Rectal smooth muscle tissue (tissue), 1 donor: ENCODE results near the gene SNRPA.
"Not testable (repeated sequence)": the region's sequence is repeated elsewhere in the genome, so short reads cannot be mapped to it uniquely, and the experiment has no call there.

ENCODE experiments used
- H3K27ac ChIP-seq: one replicate; pipeline ENCODE4 v1.7.0; 2013; ENCODE audit warnings: low read depth, low read length, inconsistent platforms
- H3K27me3 ChIP-seq: one replicate; pipeline ENCODE4 v1.7.0; 2013; ENCODE audit warnings: low read length; ENCODE audit not compliant: control insufficient read depth, insufficient read depth
- H3K36me3 ChIP-seq: one replicate; pipeline ENCODE4 v1.7.0; 2013; ENCODE audit warnings: low read length; ENCODE audit not compliant: control insufficient read depth, insufficient read depth
- H3K4me1 ChIP-seq: one replicate; pipeline ENCODE4 v1.7.0; 2013; ENCODE audit warnings: low read length; ENCODE audit not compliant: control insufficient read depth, insufficient read depth
- H3K4me3 ChIP-seq: one replicate; pipeline ENCODE4 v1.7.0; 2013; ENCODE audit warnings: low read length
- H3K9ac ChIP-seq: one replicate; pipeline ENCODE4 v1.7.0; 2013; ENCODE audit warnings: low read length

Gene SNRPA

DNA sequence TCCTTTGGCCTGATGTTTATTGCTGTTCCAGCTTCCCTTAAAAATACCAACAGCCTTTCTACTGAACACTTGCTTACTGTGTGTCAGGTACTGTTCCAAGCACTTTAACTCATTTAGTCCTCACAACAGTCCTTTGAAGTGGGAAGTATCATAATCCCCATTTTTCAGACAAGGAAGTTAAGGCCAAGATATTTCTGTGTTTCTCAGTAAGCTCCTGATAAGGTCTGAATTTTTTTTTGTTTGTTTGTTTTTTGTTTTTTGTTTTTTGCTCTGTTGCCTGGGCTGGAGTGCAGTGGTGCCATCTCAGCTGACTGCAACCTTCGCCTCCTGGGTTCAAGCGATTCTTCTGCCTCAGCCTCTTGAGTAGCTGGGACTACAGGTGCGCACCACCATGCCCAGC, 7.5 kb downstream of the SNRPA start:
- H3K27ac ChIP-seq = no peak overlapping the region
- no peaks in the 10 kb centered on the region for H3K27me3 ChIP-seq
- H3K4me1 ChIP-seq = peaks cover 4% of the 10 kb centered on the region
- H3K9ac ChIP-seq = no peak overlapping the region
- no peak overlapping the region for H3K4me3 ChIP-seq
- H3K36me3 ChIP-seq = peaks cover 38% of the 10 kb centered on the region

DNA sequence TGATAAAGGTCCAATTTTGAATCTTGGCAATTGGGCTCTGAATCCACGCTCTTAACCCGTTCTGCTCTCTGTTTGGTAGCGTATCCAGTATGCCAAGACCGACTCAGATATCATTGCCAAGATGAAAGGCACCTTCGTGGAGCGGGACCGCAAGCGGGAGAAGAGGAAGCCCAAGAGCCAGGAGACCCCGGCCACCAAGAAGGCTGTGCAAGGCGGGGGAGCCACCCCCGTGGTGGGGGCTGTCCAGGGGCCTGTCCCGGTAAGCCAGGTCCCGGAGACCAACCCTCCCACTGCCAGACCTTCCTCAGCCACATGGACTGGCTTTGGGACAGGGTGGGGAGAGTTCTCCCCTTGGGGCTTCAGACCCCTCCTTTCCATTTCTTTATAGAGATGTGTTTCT, 8.3 kb downstream of the SNRPA start:
- H3K4me3 ChIP-seq = no peak overlapping the region
- H3K27me3 ChIP-seq = no peaks in the 10 kb centered on the region
- H3K4me1 ChIP-seq = peaks cover 3% of the 10 kb centered on the region
- no peak overlapping the region for H3K9ac ChIP-seq
- peaks cover 47% of the 10 kb centered on the region for H3K36me3 ChIP-seq
- H3K27ac ChIP-seq = no peak overlapping the region

DNA sequence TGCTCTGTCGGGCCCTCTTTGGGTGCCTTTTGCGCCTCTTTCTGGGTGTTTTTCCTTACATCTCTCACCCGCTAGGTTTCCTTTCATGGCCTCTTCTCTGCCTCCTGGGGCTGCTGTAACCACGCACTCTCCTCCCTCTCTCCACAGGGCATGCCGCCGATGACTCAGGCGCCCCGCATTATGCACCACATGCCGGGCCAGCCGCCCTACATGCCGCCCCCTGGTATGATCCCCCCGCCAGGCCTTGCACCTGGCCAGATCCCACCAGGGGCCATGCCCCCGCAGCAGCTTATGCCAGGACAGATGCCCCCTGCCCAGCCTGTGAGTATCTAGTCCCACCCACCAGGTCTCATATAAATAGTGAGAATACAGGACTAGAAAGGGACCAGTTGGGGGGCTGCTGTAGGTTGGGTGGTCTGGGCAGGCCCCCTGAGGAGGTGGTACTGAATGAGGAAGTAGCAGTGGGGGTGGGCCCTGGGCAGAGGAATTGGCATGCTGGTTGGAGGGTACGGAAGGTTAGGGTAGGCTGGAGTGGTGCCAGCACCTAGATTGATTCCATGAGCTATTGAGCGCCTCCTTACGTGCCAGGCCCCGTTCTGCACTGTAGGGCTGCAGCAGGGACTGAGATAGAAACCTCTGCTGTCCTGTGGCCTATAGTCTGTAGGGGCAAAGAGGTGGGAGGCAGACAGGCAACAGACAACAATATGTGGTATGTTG, 11.9 kb downstream of the SNRPA start:
- no peak overlapping the region for H3K4me3 ChIP-seq
- no peak overlapping the region for H3K9ac ChIP-seq
- no peaks in the 10 kb centered on the region for H3K27me3 ChIP-seq
- H3K36me3 ChIP-seq = peaks cover 58% of the 10 kb centered on the region
- no peaks in the 10 kb centered on the region for H3K4me1 ChIP-seq
- no peak overlapping the region for H3K27ac ChIP-seq

DNA sequence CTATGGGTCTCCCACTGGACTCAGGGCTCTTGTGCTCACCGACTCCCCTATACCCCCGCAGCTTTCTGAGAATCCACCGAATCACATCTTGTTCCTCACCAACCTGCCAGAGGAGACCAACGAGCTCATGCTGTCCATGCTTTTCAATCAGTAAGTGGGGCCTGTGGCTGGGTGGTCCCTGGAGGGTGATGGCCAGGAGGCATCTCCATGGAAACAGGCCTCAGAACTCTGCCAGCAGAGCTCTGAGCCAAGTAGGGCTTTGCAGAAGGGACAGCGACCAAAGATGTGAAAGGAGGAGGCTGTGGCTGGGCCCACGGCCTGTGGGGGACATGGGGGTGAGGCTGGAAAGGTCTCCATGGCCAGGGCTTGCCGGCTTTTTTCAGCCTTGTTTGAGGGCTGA, 12.5 kb downstream of the SNRPA start:
- H3K9ac ChIP-seq = no peak overlapping the region
- no peaks in the 10 kb centered on the region for H3K27me3 ChIP-seq
- peaks cover 53% of the 10 kb centered on the region for H3K36me3 ChIP-seq

DNA sequence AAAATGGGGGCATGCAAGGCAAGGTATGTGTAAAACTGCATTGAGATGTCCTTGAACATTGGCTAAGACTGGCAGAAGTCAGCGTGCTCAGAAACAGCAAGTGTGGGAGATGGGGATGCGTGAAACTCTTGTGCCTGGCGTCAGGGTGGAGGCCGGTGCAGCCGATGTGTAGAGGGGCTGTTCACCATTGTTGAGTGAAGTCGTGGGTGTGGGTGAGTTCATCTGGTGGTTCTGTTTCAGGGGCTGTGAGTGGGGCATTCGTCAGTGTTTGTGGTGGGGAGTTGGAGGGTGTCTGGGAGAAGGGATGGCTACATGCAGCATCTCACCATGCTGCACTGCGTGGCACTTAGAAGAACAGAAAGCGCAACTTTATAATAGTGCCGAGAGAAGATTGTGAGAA, 13.0 kb downstream of the SNRPA start:
- no peaks in the 10 kb centered on the region for H3K4me1 ChIP-seq
- H3K27me3 ChIP-seq = no peaks in the 10 kb centered on the region
- no peak overlapping the region for H3K9ac ChIP-seq
- no peak overlapping the region for H3K4me3 ChIP-seq
- peaks cover 52% of the 10 kb centered on the region for H3K36me3 ChIP-seq
- no peak overlapping the region for H3K27ac ChIP-seq

More for the DNA sequence above, 12.5 kb downstream of the SNRPA start:
- Histone ChIP-seq H3K27ac (no peak overlapping the region), H3K4me3 (no peak overlapping the region), H3K4me1 (no peaks in the 10 kb centered on the region)

DNA sequence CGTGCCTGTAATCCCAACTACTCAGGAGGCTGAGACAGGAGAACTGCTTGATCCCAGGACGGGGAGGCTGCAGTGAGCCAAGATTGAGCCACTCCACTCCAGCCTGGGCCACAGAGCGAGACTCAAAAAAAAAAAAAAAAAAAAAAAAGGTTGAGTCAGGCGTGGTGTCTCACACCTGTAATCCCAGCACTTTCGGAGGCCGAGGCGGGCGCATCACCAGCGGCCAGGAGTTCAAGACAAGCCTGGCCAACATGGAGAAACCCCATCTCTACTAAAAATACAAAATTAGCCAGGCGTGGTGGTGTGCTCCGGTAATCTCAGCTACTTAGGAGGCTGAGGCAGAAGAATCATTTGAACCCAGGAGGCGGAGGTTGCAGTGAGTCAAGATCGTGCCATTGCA, 15.4 kb downstream of the SNRPA start:
- H3K27me3 ChIP-seq, H3K4me1 ChIP-seq, H3K27ac ChIP-seq, H3K4me3 ChIP-seq, H3K9ac ChIP-seq: not testable (repeated sequence)
- H3K36me3 ChIP-seq = peaks cover 36% of the 10 kb centered on the region

DNA sequence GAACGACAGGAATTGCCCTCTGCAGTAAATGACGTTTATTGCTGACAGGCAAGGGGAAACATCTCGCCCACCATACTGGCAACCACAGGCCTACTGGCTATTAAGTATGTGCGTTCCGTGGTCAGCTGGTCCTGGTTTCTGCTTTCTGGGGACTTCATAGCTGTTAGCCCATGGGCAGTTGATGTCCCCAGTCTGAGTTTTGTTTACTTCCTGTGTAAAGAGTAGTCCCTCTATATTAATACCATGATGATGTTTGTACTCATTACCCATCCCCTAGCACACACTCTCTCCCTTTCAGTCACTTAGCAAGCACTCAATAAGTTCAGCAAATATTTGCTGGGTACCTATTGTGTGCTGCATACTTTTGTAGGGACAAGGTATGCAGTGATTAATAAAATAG, 17.9 kb downstream of the SNRPA start:
- no peaks in the 10 kb centered on the region for H3K27me3 ChIP-seq
- no peak overlapping the region for H3K27ac ChIP-seq
- H3K36me3 ChIP-seq = peaks cover 16% of the 10 kb centered on the region
- no peaks in the 10 kb centered on the region for H3K4me1 ChIP-seq
- H3K4me3 ChIP-seq = no peak overlapping the region
- no peak overlapping the region for H3K9ac ChIP-seq

DNA sequence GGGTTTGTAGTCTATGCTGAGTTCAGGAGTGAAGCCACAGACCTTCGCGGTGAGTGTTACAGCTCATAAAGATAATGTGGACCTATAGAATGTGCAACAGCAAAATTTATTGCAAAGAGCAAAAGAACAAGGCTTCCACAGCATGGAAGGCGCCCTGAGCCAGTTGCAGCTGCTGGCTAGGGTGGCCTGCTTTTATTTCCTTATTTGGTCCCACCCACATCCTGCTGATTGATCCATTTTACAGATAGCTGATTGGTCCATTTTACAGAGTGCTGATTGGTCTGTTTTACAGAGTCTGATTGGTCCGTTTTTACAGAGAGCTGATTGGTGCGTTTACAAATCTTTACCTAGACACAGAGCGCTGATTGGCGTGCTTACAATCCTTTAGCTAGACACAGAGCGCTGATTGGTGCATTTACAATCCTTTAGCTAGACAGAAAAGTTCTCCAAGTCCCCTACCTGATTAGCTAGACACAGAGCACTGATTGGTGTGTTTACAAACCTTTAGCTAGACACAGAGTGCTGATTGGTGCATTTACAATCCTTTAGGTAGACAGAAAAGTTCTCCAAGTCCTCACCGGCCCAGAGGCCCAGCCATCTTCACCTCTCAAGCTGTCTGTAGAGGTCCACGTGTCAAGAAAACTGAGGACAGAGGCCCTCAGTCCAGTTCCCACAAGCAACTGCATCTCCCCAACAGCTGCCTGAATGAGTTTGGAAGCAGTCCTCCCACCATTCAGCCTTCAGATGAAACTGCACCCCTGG, 20.3 kb downstream of the SNRPA start:
- not testable (repeated sequence) for H3K27me3 ChIP-seq, H3K4me1 ChIP-seq, H3K4me3 ChIP-seq, H3K36me3 ChIP-seq, H3K9ac ChIP-seq, H3K27ac ChIP-seq

DNA sequence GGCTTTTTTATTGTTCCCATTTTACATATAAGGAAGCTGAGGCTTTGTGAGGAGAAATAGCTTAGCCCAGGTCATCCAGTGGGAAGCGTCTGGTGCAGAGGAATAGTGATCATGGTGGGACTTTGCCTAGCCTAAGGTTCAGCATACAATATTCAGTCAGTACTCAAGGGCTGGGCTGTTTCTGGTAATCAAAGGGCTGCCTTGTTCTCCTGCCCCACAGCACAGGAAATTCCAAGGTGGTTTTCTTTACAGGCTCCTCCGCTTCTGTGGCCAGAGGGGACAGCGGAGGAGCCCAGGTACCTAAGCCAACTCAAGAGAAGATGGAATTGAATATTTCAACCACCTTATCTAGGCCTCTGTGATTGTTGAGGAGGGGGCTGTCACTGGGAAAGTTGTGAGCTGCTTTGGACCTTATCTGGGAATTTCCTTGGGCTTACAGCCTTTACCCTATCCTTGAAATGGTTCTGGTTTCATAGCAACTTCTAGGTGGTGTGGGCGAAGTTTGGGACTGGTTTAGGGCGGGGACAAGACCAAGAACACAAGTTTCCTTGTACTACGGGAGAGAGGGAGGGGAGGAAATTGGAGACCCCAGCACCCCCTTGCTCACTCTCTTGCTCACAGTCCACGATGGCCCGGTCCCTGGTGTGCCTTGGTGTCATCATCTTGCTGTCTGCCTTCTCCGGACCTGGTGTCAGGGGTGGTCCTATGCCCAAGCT, 24.1 kb downstream of the SNRPA start, which contains the start of gene MIA:
TSS of gene MIA (plus strand) at position 606 of the 716 bp plus-strand sequence. CDS start at position 628, 22 bp downstream.
- Histone ChIP-seq H3K9ac (no peak within 1 kb of the TSS), H3K4me1 (peaks cover 13% of the 10 kb centered on the region), H3K4me3 (no peak within 1 kb of the TSS), H3K36me3 (no peaks in the 10 kb centered on the region), H3K27me3 (no peaks in the 10 kb centered on the region), H3K27ac (no peak within 1 kb of the TSS)

DNA sequence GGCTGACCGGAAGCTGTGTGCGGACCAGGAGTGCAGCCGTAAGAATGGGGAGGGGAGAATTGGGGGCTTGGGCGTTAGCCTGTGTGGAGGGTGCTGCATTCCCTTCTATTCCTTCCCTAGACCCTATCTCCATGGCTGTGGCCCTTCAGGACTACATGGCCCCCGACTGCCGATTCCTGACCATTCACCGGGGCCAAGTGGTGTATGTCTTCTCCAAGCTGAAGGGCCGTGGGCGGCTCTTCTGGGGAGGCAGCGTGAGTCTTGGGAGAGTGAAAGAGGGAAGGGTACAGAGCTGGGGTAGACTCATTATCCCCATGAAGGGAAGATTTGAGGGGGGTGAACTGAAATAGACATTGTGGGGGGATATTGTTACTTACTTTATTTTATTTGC, 24.6 kb downstream of the SNRPA start:
- Histone ChIP-seq H3K4me1 (peaks cover 13% of the 10 kb centered on the region), H3K9ac (no peak overlapping the region), H3K27ac (no peak overlapping the region), H3K27me3 (no peaks in the 10 kb centered on the region), H3K4me3 (no peak overlapping the region), H3K36me3 (no peaks in the 10 kb centered on the region)

DNA sequence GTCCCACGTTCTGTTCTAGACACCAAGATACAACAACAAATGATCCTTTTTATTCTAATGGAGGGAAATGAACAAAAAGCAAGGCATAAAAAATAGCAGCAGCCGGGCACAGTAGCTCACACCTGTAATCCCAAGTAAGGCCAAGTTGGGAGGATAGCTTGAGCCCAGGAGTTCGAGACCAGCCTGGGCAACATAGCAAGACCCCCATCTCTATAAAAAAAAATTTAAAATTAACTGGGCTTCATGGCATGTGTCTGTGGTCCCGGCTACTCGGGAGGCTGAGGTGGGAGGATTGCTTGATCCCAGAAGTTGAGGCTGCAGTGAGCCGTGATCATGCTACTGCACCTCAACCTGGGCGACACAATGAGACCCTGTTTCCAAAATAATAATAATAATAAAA, 25.4 kb downstream of the SNRPA start:
- no peak overlapping the region for H3K9ac ChIP-seq
- no peaks in the 10 kb centered on the region for H3K27me3 ChIP-seq
- H3K36me3 ChIP-seq = peaks cover 1% of the 10 kb centered on the region
- H3K4me3 ChIP-seq = no peak overlapping the region
- H3K27ac ChIP-seq = no peak overlapping the region
- peaks cover 13% of the 10 kb centered on the region for H3K4me1 ChIP-seq

DNA sequence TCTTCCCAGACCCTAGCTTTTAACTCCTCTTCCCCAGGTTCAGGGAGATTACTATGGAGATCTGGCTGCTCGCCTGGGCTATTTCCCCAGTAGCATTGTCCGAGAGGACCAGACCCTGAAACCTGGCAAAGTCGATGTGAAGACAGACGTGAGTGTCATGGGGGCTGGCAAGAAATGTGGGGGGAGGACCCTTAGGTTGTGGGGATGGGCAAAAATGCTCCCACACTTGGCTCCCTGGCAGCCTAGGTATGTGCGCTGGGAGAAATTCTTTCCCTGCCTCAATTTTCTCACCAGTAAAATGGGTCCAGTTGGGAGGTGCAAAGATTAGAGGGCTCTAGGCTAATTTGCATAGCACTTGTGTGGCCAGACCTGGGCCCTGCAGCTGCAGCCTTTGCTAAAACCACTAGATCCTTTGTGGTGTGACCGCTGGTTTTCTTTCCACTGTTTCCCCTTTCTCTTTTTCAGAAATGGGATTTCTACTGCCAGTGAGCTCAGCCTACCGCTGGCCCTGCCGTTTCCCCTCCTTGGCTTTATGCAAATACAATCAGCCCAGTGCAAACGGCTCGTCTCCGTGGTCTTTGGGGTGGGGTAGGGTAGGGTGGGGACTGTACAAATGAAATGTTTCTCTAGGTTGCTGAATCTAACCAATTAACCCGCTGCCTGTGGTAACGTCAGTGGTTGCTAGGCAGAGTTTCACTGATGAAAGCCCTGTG, 26.1 kb downstream of the SNRPA start:
- H3K27ac ChIP-seq = peak overlapping the region; percentile 95
- H3K4me3 ChIP-seq = peak overlapping the region; percentile 81
- H3K36me3 ChIP-seq = peaks cover 2% of the 10 kb centered on the region
- peak overlapping the region; percentile 94 for H3K9ac ChIP-seq
- H3K4me1 ChIP-seq = peaks cover 13% of the 10 kb centered on the region
- H3K27me3 ChIP-seq = no peaks in the 10 kb centered on the region
